Transverse colon (tissue), 4 donors: Measurements from ENCODE around the gene C1QTNF1. TPM values are rescaled to one million over a fixed set of nuclear protein-coding genes. Genes with fewer than 3 reads are reported as not detected.
"Not testable (repeated sequence)": the region's sequence is repeated elsewhere in the genome, so short reads cannot be mapped to it uniquely, and the experiment has no call there.

ENCODE experiments used
- DNase-seq: peaks from one replicate; pipeline ENCODE4 v3.0.0-alpha.2; 2019
- H3K27ac ChIP-seq, 4 donors: fragments of 200-600 bp; sonication (generic); 2 replicates each; pipeline ENCODE4 v1.5.1; 2016 to 2018; ENCODE audit warnings: inconsistent platforms in 4 of 4
- H3K27me3 ChIP-seq: fragments of 200-600 bp; sonication (generic); 2 replicates; pipeline ENCODE4 v1.5.1; 2017; ENCODE audit warnings: inconsistent platforms
- H3K36me3 ChIP-seq, 4 donors: fragments of 200-600 bp; sonication (generic); 2 replicates each; pipeline ENCODE4 v1.5.1; 2017 to 2019; ENCODE audit warnings: inconsistent platforms in 4 of 4
- H3K4me1 ChIP-seq, 4 donors: fragments of 200-600 bp; sonication (generic); 2 replicates each; pipeline ENCODE4 v1.5.1; 2017 to 2020; ENCODE audit warnings: inconsistent platforms in 4 of 4
- H3K4me3 ChIP-seq, 4 donors: fragments of 200-600 bp; sonication (generic); 1 replicate in 1 of 4; 2 replicates in 3 of 4; pipeline versions ENCODE4 v1.5.1 to v1.6.1; 2017 to 2019; ENCODE audit warnings: inconsistent platforms in 4 of 4
- H3K9me3 ChIP-seq, 2 donors: fragments of 200-600 bp; sonication (generic); 2 replicates each; pipeline ENCODE4 v1.5.1; 2017 to 2019; ENCODE audit warnings: inconsistent platforms in 2 of 2
- EP300 ChIP-seq: sonication (generic); formaldehyde crosslinking; IDR thresholded peaks from one replicate; pipeline ENCODE4 v1.6.1; 2017; ENCODE audit warnings: antibody characterized with exemption, low read depth
- POLR2A ChIP-seq: fragments of 450-650 bp; IDR thresholded peaks from one replicate; pipeline ENCODE4 v1.6.1; 2016; ENCODE audit warnings: antibody characterized with exemption, mild to moderate bottlenecking, moderate library complexity
- POLR2AphosphoS5 ChIP-seq, 3 donors: sonication (generic); formaldehyde crosslinking; IDR thresholded peaks; one replicate each; pipeline ENCODE4 v1.6.1; 2016; ENCODE audit warnings: antibody characterized with exemption in 3 of 3
- WGBS, 2 donors: methylation state at CpG; one replicate each; pipeline ENCODE4 v1.1.5; 2018; ENCODE audit warnings: low coverage in 1 of 2; 5-methylcytosine and 5-hydroxymethylcytosine counted together
- in situ Hi-C, 4 donors: fragments of 200-750 bp; cut with MboI; loops; one replicate each; pipeline versions ENCODE4 v1.15.0 to v1.15.1; 2017; ENCODE audit warnings: low sequenced_read_pairs in 3 of 4, low pct_ligation_motif_present in 1 of 4, low pct_unique_long_range_greater_than_20kb in 1 of 4
- intact Hi-C: fragments of 100-400 bp; cut with DNase I; formaldehyde crosslinking; loops from one replicate; pipeline ENCODE4 v1.15.1; 2023; ENCODE audit warnings: low total_unique reads
- total RNA-seq, 4 donors: library from RNA; depleted of rRNA; stranded (reverse); fragments of >200 nt; gene quantifications; one replicate each; pipeline ENCODE4 v1.1.0, GENCODE V29; 2016
- TF ChIP-seq, protein P1 (sequence below), 5 experiments: fragments of 200-600 bp in 3 of 5; fragments of 450-650 bp in 2 of 5; sonication (generic) in 3 of 5; IDR thresholded peaks; 1 replicate in 2 of 5; 2 replicates in 3 of 5; pipeline ENCODE4 v1.5.1; 2016 to 2017; ENCODE audit warnings: antibody characterized with exemption in 5 of 5, inconsistent platforms in 3 of 5, mild to moderate bottlenecking in 2 of 5, moderate library complexity in 1 of 5

Gene C1QTNF1
- total RNA-seq, 4 donors from 2014 or later = 5.4 to 35.5 (median 12.0) TPM

DNA sequence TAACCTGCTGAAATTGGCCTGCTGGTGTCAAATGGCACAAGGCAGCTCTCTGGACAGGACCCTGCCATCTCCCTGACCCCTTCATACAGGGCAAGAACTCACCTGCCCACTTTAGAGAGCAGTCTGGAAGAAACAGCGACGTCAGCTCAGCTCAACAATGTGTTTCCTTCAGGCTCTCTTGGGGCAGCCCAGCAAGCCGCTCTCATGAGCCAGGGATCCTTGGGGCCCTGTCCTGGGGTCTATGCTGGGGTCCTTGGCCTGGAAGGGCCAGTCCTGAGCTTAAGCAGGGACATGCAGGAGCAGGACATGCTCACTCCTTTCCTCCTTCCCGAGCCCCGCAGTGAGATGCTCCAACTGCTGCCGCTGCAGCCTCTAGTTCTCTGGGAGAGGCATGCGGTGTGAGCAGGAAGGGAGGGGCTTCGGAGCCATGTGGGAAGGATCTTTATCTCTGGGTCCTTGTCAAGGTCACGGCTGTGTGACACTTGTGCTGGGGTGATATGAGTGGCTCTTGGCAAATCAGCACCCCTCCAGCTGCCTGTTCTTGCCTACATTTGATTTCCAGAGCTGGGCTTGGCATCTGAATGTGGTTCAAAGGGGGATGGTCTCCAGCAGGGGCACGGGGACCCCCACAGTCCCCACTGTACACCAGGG, 3.4 kb downstream of the C1QTNF1 start:
- intact Hi-C loops = no loop called here
- in situ Hi-C loops = no loop called here
- no peak for TF ChIP-seq EP300
- Histone ChIP-seq H3K4me1 (peaks cover 31 to 56% (median 47%) of the 10 kb centered on the region in 4 donors), H3K36me3 (no peaks in the 10 kb centered on the region), H3K27me3 (no peaks in the 10 kb centered on the region), H3K4me3 (no peak overlapping the region), H3K27ac (peak overlapping the region; percentile 50 to 68 (median 66)), H3K9me3 (no peaks in the 10 kb centered on the region)
- whole genome bisulfite sequencing, 2 donors = 25% methylated on average over 10 of the region's 10 CpGs; no CpG with 5 or more reads in 1 of the 2 donors
- DNase-seq = no peak

DNA sequence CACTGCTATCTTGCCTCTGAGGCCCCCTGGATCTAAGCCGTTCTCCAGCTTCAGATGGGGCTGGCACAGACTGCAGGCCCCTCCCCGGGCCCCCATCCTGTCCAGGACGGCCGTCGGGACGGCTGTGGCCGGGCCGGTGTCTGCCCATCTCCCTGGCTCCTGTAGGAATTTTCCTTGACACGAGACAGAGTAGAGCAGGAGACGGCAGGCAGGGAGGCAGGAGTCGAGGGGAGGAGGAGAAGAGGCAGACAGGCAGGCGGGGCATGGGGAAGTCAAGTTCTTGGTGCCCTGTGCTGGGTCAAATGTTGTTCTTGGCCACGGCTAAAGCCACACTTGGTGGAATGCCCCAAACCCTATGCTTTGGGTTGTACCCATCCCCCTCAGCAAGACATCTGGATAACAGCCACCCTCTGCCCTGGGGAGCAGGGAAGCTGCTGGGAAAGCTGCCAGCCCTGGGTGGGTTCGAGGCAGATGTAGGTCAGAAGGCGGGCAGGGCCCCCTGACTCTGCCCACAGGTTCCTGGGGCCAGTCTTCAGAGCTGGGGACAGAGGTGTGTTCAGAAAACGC, 4.0 kb downstream of the C1QTNF1 start:
- intact Hi-C loops = no loop called here
- Histone ChIP-seq H3K9me3 (no peaks in the 10 kb centered on the region), H3K27me3 (no peaks in the 10 kb centered on the region), H3K27ac (peak overlapping the region; percentile 50 to 68 (median 66)), H3K4me1 (peaks cover 31 to 50% (median 47%) of the 10 kb centered on the region in 4 donors), H3K36me3 (no peaks in the 10 kb centered on the region), H3K4me3 (no peak overlapping the region)
- WGBS, 2 donors = 36% methylated on average over 16 of the region's 16 CpGs; no CpG with 5 or more reads in 1 of the 2 donors
- in situ Hi-C loops = no loop called here
- DNase-seq = no peak
- TF ChIP-seq POLR2A = no peak
- no peak for TF ChIP-seq EP300
- no peak for TF ChIP-seq POLR2AphosphoS5 (IDR thresholded peaks at IDR 0.05)
- TF ChIP-seq, protein P1, sequence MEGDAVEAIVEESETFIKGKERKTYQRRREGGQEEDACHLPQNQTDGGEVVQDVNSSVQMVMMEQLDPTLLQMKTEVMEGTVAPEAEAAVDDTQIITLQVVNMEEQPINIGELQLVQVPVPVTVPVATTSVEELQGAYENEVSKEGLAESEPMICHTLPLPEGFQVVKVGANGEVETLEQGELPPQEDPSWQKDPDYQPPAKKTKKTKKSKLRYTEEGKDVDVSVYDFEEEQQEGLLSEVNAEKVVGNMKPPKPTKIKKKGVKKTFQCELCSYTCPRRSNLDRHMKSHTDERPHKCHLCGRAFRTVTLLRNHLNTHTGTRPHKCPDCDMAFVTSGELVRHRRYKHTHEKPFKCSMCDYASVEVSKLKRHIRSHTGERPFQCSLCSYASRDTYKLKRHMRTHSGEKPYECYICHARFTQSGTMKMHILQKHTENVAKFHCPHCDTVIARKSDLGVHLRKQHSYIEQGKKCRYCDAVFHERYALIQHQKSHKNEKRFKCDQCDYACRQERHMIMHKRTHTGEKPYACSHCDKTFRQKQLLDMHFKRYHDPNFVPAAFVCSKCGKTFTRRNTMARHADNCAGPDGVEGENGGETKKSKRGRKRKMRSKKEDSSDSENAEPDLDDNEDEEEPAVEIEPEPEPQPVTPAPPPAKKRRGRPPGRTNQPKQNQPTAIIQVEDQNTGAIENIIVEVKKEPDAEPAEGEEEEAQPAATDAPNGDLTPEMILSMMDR (IDR thresholded peaks at IDR 0.05) = no peak

DNA sequence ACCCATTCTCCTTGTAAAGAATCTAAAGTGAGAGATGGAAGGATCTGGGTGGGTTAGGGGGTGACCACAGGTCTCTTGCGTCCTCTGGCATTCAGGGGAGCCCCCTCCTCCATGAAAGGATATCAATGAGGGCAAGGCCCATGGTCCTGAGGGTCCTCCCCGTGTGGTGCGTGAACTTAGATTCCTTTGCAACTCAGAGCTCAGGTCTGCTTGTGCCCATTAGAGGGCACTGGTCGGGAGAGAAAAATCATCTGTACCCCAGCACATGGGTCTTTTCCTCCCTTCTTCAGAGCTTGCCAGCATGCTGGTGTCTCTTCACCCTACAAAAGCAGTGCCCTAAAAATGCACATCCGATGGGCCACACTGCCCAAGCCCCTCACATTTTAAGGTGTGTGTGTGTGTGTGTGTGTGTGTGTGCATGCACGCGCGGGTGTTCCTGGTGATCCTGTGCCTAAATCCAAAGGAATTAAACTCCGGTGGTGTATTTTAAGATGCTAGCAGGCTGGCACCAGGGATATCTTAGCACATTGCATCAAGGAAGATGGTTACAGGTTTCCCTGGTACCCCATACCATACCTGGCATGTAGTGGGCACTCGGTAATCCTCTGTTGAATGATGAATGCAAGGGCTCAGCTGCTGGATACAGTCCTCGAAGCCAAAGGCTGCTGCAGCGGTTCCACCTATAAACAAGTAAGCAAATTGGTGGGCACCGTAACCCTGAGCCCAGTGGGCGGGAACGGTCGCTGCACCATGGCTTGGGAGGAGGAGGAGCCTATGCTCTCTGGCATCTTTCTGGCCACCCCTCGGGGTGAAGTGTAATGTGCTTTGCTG, 4.7 kb downstream of the C1QTNF1 start:
- H3K27me3 ChIP-seq = no peaks in the 10 kb centered on the region
- no peak overlapping the region for H3K4me3 ChIP-seq
- DNase-seq = no peak
- peak overlapping the region; percentile 50 to 68 (median 66) for H3K27ac ChIP-seq
- intact Hi-C loops (no loop called here), in situ Hi-C loops (no loop called here)
- TF ChIP-seq, protein P1 (IDR thresholded peaks at IDR 0.05) = peak in 1 of 5 experiments; percentile 14
- no peak for TF ChIP-seq POLR2AphosphoS5 (IDR thresholded peaks at IDR 0.05)
- H3K36me3 ChIP-seq = no peaks in the 10 kb centered on the region
- H3K9me3 ChIP-seq = no peaks in the 10 kb centered on the region
- WGBS, 2 donors = 40 to 81% methylated on average over 1 to 17 of the region's 17 CpGs
- H3K4me1 ChIP-seq = peaks cover 32 to 53% (median 48%) of the 10 kb centered on the region in 4 donors

DNA sequence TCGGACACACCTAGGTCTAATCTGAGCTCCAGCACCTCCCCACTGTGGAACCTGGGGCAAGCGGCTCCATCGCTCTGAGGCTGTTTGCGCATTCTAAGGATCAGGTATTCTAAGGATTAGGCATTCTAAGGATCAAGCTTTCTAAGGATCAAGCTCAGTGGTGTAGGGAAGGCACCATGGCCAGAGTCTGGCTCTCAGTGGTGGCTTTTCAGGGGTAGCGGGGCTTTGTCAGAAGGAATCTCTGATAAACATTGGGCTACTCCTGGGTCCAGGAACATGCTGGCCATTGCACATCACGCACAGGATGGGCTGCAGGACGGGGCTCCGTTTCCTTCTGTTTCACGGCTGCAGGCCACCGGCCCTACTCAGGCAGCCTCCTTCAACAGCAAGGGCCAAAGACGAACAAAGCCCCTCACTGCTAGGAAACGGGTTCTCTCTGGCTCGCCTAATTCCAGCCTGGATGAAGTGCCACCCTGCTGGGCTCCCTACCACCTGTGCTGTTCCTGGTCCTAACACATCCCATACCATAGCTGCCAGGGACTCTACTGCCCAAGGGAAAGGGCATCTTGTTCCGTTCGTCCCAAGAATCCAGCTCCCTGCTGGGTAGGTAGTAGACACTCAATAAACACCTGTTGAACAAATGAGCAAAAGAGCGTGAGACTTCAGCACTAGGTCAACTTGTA, 5.5 kb downstream of the C1QTNF1 start:
- TF ChIP-seq POLR2A (no peak), EP300 (no peak), POLR2AphosphoS5 (IDR thresholded peaks at IDR 0.05) (no peak)
- TF ChIP-seq, protein P1 (IDR thresholded peaks at IDR 0.05) = no peak
- Histone ChIP-seq H3K4me1 (peaks cover 35 to 54% (median 49%) of the 10 kb centered on the region in 4 donors), H3K36me3 (no peaks in the 10 kb centered on the region), H3K27ac (no peak overlapping the region), H3K27me3 (no peaks in the 10 kb centered on the region), H3K4me3 (no peak overlapping the region), H3K9me3 (no peaks in the 10 kb centered on the region)
- in situ Hi-C loops = no loop called here
- intact Hi-C loops = no loop called here
- no peak for DNase-seq
- WGBS, 2 donors = 87 to 100% methylated on average over 1 to 16 of the region's 16 CpGs

DNA sequence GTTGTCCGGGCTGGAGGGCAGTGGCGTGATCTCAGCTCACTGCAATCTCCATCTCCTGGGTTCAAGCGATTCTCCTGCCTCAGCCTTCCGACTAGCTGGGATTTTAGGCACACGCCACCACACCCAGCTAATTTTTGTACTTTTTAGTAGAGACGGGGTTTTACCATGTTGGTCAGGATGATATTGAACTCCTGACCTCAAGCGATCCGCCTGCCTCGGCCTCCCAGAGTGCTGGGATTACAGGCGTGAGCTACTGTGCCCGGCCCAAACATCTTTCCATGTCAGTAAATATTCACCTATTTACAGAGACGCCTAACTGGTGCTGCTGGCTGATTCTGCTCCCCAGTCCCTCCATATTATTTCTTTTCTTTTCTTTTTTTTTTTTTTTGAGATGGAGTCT, 6.7 kb downstream of the C1QTNF1 start:
- intact Hi-C loops, H3K4me3 ChIP-seq, H3K27ac ChIP-seq, DNase-seq, H3K27me3 ChIP-seq, H3K9me3 ChIP-seq, in situ Hi-C loops, H3K36me3 ChIP-seq: not testable (repeated sequence)
- WGBS, 2 donors = 86 to 89% methylated on average over 7 to 12 of the region's 12 CpGs
- peaks cover 23 to 46% (median 37%) of the 10 kb centered on the region in 4 donors for H3K4me1 ChIP-seq
